ENCODE data around the gene XRN2. TPM values are rescaled to one million over a fixed set of nuclear protein-coding genes. Genes with fewer than 3 reads are reported as not detected.

Gene XRN2
- total RNA-seq, 4 donors from 2014 or later, result 56.7 to 81.4 (median 73.0) TPM

GRCh38 chr20:21279706-21280521, 23.2 kb upstream of the XRN2 start:
- TF ChIP-seq, protein P1, sequence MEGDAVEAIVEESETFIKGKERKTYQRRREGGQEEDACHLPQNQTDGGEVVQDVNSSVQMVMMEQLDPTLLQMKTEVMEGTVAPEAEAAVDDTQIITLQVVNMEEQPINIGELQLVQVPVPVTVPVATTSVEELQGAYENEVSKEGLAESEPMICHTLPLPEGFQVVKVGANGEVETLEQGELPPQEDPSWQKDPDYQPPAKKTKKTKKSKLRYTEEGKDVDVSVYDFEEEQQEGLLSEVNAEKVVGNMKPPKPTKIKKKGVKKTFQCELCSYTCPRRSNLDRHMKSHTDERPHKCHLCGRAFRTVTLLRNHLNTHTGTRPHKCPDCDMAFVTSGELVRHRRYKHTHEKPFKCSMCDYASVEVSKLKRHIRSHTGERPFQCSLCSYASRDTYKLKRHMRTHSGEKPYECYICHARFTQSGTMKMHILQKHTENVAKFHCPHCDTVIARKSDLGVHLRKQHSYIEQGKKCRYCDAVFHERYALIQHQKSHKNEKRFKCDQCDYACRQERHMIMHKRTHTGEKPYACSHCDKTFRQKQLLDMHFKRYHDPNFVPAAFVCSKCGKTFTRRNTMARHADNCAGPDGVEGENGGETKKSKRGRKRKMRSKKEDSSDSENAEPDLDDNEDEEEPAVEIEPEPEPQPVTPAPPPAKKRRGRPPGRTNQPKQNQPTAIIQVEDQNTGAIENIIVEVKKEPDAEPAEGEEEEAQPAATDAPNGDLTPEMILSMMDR (IDR thresholded peaks at IDR 0.05; ENCODE audit: low read depth), result no peak

DNA sequence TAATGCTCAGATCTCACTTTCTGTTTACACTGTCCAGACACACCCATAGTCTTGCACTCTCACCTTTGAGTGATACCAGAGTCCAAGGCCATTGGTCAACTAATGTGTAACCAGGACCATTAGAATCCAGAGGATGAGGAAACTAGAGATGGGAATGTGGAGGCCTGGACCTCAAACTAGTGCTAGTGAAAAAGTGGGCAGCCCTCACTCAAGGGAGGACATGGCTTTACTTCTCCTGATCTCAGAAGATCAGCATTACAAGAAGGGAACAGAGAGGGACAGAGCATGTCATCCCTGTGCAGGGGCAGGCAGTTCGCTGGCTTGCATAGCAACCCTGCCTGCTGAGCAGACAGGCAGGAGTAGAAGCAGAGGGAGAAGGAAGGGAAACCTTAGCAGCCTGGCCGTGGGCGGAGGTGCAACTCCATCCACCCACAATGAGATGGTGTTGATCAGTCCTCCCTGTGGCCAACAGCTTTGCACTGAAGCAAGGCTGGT, 22.6 kb upstream of the XRN2 start:
- TF ChIP-seq, protein P1 (IDR thresholded peaks at IDR 0.05; ENCODE audit: low read depth), result no peak

DNA sequence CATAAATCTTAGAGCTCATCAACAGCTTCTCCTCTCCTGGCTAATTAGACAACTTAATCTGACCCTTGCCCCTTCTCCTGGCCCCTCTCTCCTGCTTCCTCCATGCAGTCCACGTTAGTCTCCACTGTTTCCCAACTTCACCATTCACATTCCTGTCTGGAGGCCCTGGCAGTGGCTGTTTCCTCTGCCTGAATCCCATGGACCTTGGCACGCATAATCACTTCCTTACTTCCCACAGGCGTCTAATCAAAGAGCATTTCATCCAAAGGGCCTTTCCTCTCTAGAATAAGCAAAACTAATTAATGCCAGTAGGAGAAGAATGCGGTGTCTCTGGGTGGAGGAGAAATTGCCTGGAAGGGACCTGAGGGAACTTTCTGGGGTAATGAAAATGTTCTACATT, 16.4 kb upstream of the XRN2 start:
- TF ChIP-seq, protein P1 (IDR thresholded peaks at IDR 0.05; ENCODE audit: low read depth), result no peak

GRCh38 chr20:21288587-21289370, 14.4 kb upstream of the XRN2 start:
- TF ChIP-seq, protein P1 (IDR thresholded peaks at IDR 0.05; ENCODE audit: low read depth), result no peak

DNA sequence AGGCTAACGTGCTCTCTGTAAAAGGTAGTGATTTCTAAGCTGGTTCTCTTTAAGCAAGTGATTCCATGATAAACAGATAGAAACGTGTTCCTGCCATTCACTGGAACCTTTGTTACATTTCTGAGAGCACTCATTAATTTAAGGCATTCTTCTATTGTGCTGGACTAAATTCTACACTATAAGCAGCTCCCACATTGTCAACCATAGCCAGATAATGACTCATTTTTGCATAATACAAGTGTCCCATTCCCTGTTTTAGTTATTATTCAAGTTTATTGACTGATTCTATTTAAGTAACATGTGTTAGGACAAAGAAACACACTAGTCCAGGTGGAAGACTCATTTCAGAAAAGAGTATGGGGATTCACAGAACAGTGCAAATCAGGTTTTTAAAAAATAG, 13.5 kb upstream of the XRN2 start:
- TF ChIP-seq, protein P1 (IDR thresholded peaks at IDR 0.05; ENCODE audit: low read depth), result no peak

GRCh38 chr20:21291026-21291425, 12.1 kb upstream of the XRN2 start:
- TF ChIP-seq, protein P1 (IDR thresholded peaks at IDR 0.05; ENCODE audit: low read depth), result no peak

- TF ChIP-seq, protein P1 (IDR thresholded peaks at IDR 0.05; ENCODE audit: low read depth), result no peak
These were observed 8.4 kb upstream of the XRN2 start for GRCh38 chr20:21294755-21295154.

Data from subcutaneous adipose tissue (tissue), 4 donors.